ENCODE results near the gene ANKRD37.

Gene ANKRD37

GRCh38 chr4:185352202-185352601, 44.4 kb upstream of the ANKRD37 start:
- H3K4me3 ChIP-seq (replicated peaks; ENCODE audit: insufficient read depth, low read length), result no peak overlapping the region
- peak; percentile 1 to 53 for DNase-seq (ENCODE audit: low read depth in 1 of 2, low spot score in 1 of 2)
- peak; percentile 47; the same call in 1 of the 2 replicates for TF ChIP-seq SPI1 (IDR thresholded peaks at IDR 0.05; ENCODE audit: borderline replicate concordance, low read depth)
- TF ChIP-seq REST (IDR thresholded peaks at IDR 0.05; ENCODE audit: insufficient replicate concordance, low read depth), result no peak
- no peak overlapping the region for H3K27ac ChIP-seq (replicated peaks)
- H3K27me3 ChIP-seq (ENCODE audit: insufficient read depth, poor library complexity, severe bottlenecking), result peaks cover 2% of the 10 kb centered on the region

- TF ChIP-seq CTCF (IDR thresholded peaks at IDR 0.05; ENCODE audit: insufficient read depth, low read length) (no peak), GABPA (IDR thresholded peaks at IDR 0.05; ENCODE audit: low read depth) (no peak), POLR2AphosphoS5 (IDR thresholded peaks at IDR 0.05; ENCODE audit: low read depth) (no peak)
- no peak for DNase-seq (ENCODE audit: low read depth in 1 of 2, low spot score in 1 of 2)
Measured at GRCh38 chr4:185352741-185353140, 43.9 kb upstream of the ANKRD37 start.

GRCh38 chr4:185357211-185357610, 39.4 kb upstream of the ANKRD37 start:
- Histone ChIP-seq H3K27ac (replicated peaks) (no peak overlapping the region), H3K27me3 (ENCODE audit: insufficient read depth, poor library complexity, severe bottlenecking) (peaks cover 2% of the 10 kb centered on the region), H3K4me3 (replicated peaks; ENCODE audit: insufficient read depth, low read length) (no peak overlapping the region)
- no peak for TF ChIP-seq CTCF (IDR thresholded peaks at IDR 0.05; ENCODE audit: insufficient read depth, low read length)
- TF ChIP-seq GABPA (IDR thresholded peaks at IDR 0.05; ENCODE audit: low read depth), result no peak
- TF ChIP-seq SPI1 (IDR thresholded peaks at IDR 0.05; ENCODE audit: borderline replicate concordance, low read depth), result no peak
- TF ChIP-seq POLR2AphosphoS5 (IDR thresholded peaks at IDR 0.05; ENCODE audit: low read depth), result no peak
- TF ChIP-seq REST (IDR thresholded peaks at IDR 0.05; ENCODE audit: insufficient replicate concordance, low read depth), result no peak
- DNase-seq (ENCODE audit: low read depth in 1 of 2, low spot score in 1 of 2), result no peak

More at GRCh38 chr4:185352741-185353140, 43.9 kb upstream of the ANKRD37 start:
- Histone ChIP-seq H3K27me3 (ENCODE audit: insufficient read depth, poor library complexity, severe bottlenecking) (peaks cover 2% of the 10 kb centered on the region), H3K27ac (replicated peaks) (no peak overlapping the region), H3K4me3 (replicated peaks; ENCODE audit: insufficient read depth, low read length) (no peak overlapping the region)

- no peak for DNase-seq (ENCODE audit: low read depth in 1 of 2, low spot score in 1 of 2)
- Histone ChIP-seq H3K27ac (replicated peaks) (no peak overlapping the region), H3K4me3 (replicated peaks; ENCODE audit: insufficient read depth, low read length) (no peak overlapping the region)
Measured at GRCh38 chr4:185357733-185358440, 38.8 kb upstream of the ANKRD37 start.

More at GRCh38 chr4:185357733-185358440, 38.8 kb upstream of the ANKRD37 start:
- TF ChIP-seq SPI1 (IDR thresholded peaks at IDR 0.05; ENCODE audit: borderline replicate concordance, low read depth) (no peak), GABPA (IDR thresholded peaks at IDR 0.05; ENCODE audit: low read depth) (no peak), REST (IDR thresholded peaks at IDR 0.05; ENCODE audit: insufficient replicate concordance, low read depth) (no peak), CTCF (IDR thresholded peaks at IDR 0.05; ENCODE audit: insufficient read depth, low read length) (no peak), POLR2AphosphoS5 (IDR thresholded peaks at IDR 0.05; ENCODE audit: low read depth) (no peak)
- H3K27me3 ChIP-seq (ENCODE audit: insufficient read depth, poor library complexity, severe bottlenecking), result peaks cover 2% of the 10 kb centered on the region
